NCI-H2196 treated with DMSO at 0.1 percent for 48 hours (cell line): ENCODE results near the gene RNASE11.
"Not testable (repeated sequence)": the region's sequence is repeated elsewhere in the genome, so short reads cannot be mapped to it uniquely, and the experiment has no call there.

ENCODE experiments used
- DNase-seq: peaks from one replicate; lab custom pipeline; 2025; ENCODE audit not compliant: unreplicated experiment; lab: John Stamatoyannopoulos, UW

RNASE11 gene

GRCh38 chr14:20583142-20583541 is 4.7 kb downstream of the RNASE11 start:
- no peak for DNase-seq

- no peak for DNase-seq
These were observed 7.6 kb downstream of the RNASE11 start for GRCh38 chr14:20580242-20580641.

GRCh38 chr14:20578784-20579502 is 8.9 kb downstream of the RNASE11 start:
- DNase-seq = no peak

DNA sequence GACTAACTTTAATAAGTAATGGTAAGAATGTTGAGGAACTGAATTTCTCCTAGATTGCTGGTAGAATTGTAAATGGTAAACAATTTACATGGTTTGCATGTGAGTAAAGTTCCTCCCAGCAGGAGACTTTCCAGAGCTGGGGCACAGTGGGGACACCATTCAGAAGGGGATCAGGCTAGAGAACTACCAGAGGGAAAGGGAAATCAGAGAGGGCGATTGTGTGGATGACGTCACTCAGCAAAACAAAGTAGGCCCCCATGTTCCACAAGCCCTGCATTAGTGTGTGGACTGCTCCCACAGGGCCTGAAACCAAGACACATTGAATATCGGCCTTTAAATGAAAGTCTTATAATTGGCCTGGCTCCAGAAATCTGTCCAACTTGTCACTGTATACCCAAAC is 9.5 kb downstream of the RNASE11 start:
- DNase-seq = no peak

GRCh38 chr14:20572382-20572990 is 15.3 kb downstream of the RNASE11 start:
- not testable (repeated sequence) for DNase-seq

DNA sequence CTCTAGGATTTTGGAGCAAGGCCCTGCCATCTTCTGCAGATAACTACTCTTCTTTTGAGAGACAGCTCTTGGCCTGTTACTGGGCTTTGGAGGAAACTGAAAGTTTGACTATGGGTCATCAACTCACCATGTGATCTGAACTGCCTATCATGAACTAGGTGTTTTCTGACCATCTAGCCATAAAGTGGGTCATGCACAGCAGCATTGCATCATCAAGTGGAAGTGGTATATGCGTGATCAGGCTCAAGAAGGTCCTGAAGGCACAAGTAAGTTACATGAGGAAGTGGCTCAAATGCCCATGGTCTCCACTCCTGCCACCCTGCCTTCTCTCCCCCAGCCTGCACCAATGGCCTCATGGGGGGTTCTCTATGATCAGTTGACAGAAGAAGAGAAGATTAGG is 17.1 kb downstream of the RNASE11 start:
- DNase-seq = not testable (repeated sequence)

- not testable (repeated sequence) for DNase-seq
These were observed 17.9 kb downstream of the RNASE11 start for GRCh38 chr14:20569865-20570264.

- DNase-seq = no peak
These were observed 18.7 kb downstream of the RNASE11 start for GRCh38 chr14:20569066-20569465.

- no peak for DNase-seq
These were observed 19.4 kb downstream of the RNASE11 start for GRCh38 chr14:20568393-20568792.

DNA sequence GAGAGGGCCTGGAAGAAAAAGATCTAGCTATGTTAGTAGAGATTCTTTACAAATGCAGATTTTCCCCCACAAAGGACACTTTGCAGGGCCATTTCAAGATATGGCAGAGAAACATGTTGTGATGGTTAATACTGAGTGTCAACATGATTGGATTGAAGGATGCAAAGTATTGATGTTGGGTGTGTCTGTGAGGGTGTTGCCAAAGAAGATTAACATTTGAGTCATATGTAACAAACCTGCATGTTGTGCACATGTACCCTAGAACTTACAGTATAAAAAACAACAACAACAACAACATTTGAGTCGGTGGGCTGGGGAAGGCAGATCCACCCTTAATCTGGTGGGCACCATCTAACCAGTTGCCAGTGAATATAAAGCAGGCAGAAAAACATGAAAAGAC is 20.6 kb downstream of the RNASE11 start:
- not testable (repeated sequence) for DNase-seq

GRCh38 chr14:20564501-20564997 is 23.3 kb downstream of the RNASE11 start:
- no peak for DNase-seq

GRCh38 chr14:20563971-20564370 is 23.8 kb downstream of the RNASE11 start:
- no peak for DNase-seq

GRCh38 chr14:20560961-20561360 is 26.8 kb downstream of the RNASE11 start, which contains the start of gene RNASE9:
Gene RNASE9, minus strand, starts transcription at chr14:20561047.
- DNase-seq = no peak

- no peak for DNase-seq
These were observed 28.3 kb downstream of the RNASE11 start for GRCh38 chr14:20559461-20559904.

GRCh38 chr14:20557212-20557542 is 30.6 kb downstream of the RNASE11 start:
- DNase-seq = no peak

GRCh38 chr14:20556500-20557211 is 31.1 kb downstream of the RNASE11 start:
- no peak for DNase-seq

GRCh38 chr14:20555845-20556244 is 32.0 kb downstream of the RNASE11 start:
- DNase-seq = no peak

DNA sequence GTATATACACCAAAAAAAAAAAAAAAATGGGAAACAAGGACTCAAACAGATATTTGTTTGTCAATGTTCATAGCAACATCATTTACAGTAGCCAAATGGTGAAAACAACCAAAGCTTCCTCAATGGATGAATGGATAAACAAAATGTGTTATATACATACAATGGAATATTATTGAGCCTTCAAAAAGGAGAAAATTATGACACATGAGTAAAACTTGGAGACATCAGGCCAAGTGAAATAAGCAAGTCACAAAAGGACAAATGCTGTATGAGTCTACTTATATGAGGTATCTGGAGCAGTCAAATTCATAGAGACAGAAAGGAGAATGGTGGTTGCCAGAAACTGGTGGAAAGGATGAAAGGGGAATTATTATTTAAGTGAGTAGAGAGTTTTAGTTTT is 34.8 kb downstream of the RNASE11 start:
- DNase-seq = no peak

DNA sequence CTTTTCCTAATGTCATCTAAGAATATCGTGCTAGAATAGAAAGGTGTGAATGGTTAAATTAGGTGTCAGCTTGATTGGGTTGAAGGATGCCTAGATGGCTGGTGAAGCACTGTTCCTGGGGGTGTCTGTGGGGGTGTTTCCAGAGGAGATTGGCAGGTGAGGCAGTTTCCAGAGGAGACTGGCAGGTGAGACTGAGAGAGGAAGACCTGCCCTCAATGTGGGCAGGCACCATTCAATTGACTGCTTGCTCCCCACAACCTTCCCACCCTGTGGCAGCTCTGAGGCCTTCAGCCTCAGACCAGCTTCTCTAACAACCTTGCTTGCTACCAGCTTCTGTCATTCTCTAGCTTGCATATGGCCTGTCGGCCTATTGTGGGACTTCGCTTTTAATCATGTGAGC is 36.2 kb downstream of the RNASE11 start:
- no peak for DNase-seq

DNA sequence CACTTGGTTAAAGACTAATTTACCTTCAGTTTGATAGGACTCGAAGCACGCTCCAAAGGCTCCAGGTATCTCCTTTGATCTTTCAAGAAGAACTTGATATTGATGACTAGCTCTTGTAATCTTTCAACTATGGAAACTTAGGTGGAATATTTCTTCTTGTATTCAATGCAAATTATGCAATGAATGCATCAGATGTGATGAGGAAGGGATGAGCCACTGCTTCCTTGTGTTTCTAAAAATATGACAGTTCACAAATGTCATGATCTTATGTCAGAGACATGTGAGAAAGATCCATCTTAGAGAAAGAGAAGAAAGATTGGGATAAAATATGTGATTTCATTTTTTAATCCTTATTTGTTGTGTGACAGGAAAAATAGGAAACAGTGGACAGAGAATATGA is 36.9 kb downstream of the RNASE11 start:
- no peak for DNase-seq

DNA sequence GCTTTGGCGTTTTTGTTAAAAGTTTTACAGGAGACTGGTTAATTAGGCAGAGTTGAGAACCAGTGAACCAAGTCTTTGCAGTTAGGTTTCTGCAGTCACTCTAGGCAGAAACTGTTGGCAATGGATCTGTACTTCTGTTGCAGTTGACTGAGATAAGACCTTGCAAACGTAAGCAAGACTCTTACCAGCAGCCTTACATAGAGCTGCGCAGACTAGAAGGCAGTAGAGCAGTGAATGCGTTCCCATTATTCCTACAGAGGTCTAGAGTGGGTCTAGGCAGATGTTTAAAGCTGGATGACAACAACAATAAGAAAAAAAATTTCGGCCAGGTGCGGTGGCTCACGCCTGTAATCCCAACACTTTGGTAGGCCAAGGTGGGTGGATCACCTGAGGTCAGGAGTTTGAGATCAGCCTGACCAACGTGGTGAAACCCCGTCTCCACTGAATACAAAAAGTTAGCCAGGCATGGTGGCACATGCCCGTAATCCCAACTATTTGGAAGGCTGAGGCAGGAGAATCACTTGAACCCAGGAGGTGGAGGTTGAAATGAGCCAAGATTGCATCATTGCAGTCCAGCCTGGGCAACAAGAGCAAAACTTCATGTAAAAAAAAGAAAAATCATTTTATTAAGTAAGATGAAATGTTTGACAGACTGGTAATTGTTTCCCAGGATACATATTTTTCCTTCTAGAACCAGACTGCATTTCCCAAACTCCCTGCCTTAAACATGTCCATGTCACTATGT is 39.2 kb downstream of the RNASE11 start:
- no peak for DNase-seq
